ENCODE results near the gene DAW1.

DNA sequence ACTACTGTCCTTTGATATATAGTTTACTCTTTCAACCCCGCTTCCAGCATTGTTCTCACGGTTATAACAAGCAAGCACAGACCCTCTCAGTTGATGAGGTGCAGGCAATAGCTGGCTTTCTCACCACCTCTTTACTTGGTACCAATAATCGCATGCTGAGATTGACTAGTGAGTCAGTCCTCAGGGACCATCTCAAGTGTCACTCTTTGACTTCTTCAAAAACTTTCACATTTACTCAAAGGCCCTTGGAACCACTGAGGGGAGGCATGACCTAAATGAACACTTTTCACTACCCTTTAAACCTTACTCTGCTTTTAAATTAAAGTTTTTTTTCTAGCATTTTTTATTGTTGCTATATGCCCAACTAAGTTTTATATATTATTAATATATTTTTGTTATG is 101.8 kb downstream of the DAW1 start:
- TF ChIP-seq EZH2 (IDR thresholded peaks at IDR 0.05; ENCODE audit: borderline replicate concordance, control insufficient read depth, low read depth, low read length) (no peak), ZNF24 (IDR thresholded peaks at IDR 0.05) (no peak), CEBPB (IDR thresholded peaks at IDR 0.05; ENCODE audit: borderline replicate concordance in 1 of 2, low read depth in 2 of 2, low read length in 2 of 2) (no peak), SPI1 (IDR thresholded peaks at IDR 0.05; ENCODE audit: borderline replicate concordance, insufficient read depth, low read depth, low read length) (no peak)
- TF ChIP-seq, protein P1, sequence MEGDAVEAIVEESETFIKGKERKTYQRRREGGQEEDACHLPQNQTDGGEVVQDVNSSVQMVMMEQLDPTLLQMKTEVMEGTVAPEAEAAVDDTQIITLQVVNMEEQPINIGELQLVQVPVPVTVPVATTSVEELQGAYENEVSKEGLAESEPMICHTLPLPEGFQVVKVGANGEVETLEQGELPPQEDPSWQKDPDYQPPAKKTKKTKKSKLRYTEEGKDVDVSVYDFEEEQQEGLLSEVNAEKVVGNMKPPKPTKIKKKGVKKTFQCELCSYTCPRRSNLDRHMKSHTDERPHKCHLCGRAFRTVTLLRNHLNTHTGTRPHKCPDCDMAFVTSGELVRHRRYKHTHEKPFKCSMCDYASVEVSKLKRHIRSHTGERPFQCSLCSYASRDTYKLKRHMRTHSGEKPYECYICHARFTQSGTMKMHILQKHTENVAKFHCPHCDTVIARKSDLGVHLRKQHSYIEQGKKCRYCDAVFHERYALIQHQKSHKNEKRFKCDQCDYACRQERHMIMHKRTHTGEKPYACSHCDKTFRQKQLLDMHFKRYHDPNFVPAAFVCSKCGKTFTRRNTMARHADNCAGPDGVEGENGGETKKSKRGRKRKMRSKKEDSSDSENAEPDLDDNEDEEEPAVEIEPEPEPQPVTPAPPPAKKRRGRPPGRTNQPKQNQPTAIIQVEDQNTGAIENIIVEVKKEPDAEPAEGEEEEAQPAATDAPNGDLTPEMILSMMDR (IDR thresholded peaks at IDR 0.05 in 2 of 3, conservative IDR thresholded peaks at IDR 0.05 in 1 of 3; ENCODE audit: control insufficient read depth in 2 of 3, extremely low read depth in 1 of 3, insufficient read depth in 1 of 3, low read depth in 3 of 3, low read length in 3 of 3) = no peak

Data from GM12878 (cell line).